Skeletal muscle satellite cell (primary cell): Measurements from ENCODE around the gene HMG20B. TPM values are rescaled to one million over a fixed set of nuclear protein-coding genes. Genes with fewer than 3 reads are reported as not detected.
"Not testable (repeated sequence)": the region's sequence is repeated elsewhere in the genome, so short reads cannot be mapped to it uniquely, and the experiment has no call there.

Source experiments
- H3K27me3 ChIP-seq: 2 replicates; pipeline ENCODE4 v1.7.0; 2013; ENCODE audit warnings: low read length; ENCODE audit not compliant: control insufficient read depth, insufficient read depth
- H3K36me3 ChIP-seq: 2 replicates; pipeline ENCODE4 v1.7.0; 2013; ENCODE audit warnings: mild to moderate bottlenecking, control low read depth, low read length; ENCODE audit not compliant: insufficient read depth
- H3K4me1 ChIP-seq: 2 replicates; pipeline ENCODE4 v1.7.0; 2013; ENCODE audit warnings: low read length; ENCODE audit not compliant: control insufficient read depth, insufficient read depth
- H3K4me2 ChIP-seq: 2 replicates; pipeline ENCODE4 v1.7.0; 2013; ENCODE audit warnings: mild to moderate bottlenecking, low read length
- H3K4me3 ChIP-seq: 2 replicates; pipeline ENCODE4 v1.7.0; 2013; ENCODE audit warnings: low read length
- H3K9ac ChIP-seq: 2 replicates; pipeline ENCODE4 v1.7.0; 2013; ENCODE audit warnings: mild to moderate bottlenecking, low read depth, low read length, moderate library complexity
- H3K9me3 ChIP-seq: replicated peaks from 2 replicates; pipeline ENCODE4 v1.7.0; 2013; ENCODE audit warnings: mild to moderate bottlenecking, control low read depth, low read length
- total RNA-seq: library from RNA; depleted of rRNA; stranded (reverse); fragments of >200 nt; gene quantifications from 2 replicates; pipeline ENCODE4 v1.2.3, GENCODE V29; 2012; rRNA removed

The HMG20B gene
- 57.2 and 65.4 TPM in 2 replicates for total RNA-seq

DNA sequence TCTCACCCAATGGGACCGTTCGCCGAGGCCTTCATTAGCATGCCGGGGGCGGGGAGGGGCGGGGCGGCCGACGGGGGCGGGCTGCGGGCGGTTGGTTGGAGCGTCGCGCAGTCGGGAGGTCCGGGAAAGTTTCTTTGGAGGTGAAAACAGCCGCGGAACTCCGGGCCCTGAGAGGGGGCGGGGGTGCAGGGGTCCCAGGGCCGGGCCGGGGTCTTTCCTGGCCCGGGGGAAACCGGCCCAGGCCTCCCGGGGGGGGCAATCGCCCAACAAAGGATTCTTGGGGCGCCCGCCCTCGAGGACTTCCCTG is at the start of gene HMG20B:
HMG20B (plus strand) TSS at position 90 of the 307 bp plus-strand sequence. CDS start 366 bp downstream, outside the sequence.
- Histone ChIP-seq H3K27me3 (no peaks in the 10 kb centered on the region), H3K4me2 (peak within 1 kb of the TSS; percentile 96), H3K4me3 (peak within 1 kb of the TSS; percentile 99), H3K36me3 (peaks cover 19% of the 10 kb centered on the region), H3K9me3 (no peaks in the 10 kb centered on the region), H3K4me1 (peaks cover 5% of the 10 kb centered on the region), H3K9ac (peak within 1 kb of the TSS; percentile 92)

DNA sequence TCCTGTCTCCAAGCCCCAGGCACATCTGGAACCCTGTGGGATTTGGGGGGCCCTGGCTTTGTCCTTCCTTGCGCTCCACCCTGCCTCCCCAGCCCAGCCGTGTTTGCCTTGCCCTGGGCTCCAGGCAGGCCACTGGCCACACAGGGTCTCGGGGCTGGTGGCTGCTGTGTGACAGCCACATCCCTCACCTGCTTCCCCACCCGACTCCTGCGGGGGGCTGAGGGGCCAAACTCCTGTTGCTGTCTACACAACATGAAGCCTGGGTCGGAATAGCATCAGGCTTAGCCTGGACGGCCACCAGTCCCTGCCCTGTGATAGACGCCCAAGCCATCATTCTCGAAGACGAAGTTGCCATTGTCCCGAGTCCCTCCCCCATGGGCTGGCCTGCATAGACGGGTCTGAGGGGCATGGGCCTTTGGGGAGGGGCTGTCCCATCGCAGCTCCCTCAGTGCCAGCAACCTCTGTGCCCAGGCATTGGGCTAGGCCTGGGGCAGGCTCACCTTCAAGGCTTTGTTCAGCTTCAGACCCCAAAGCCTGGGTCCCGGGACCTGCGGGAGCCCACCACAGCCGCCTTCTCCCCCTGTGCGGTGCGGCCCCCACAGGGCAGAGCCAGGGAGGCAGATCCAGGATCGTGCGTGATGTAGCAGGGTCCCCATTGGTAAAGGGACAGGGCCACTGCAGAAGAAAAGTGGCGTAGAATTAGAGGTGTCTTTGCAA is 49.2 kb upstream of the HMG20B start:
- Histone ChIP-seq H3K36me3 (peaks cover 55% of the 10 kb centered on the region), H3K4me1 (no peaks in the 10 kb centered on the region), H3K27me3 (no peaks in the 10 kb centered on the region), H3K4me3 (no peak overlapping the region), H3K9me3 (no peaks in the 10 kb centered on the region), H3K4me2 (no peak overlapping the region), H3K9ac (no peak overlapping the region)

DNA sequence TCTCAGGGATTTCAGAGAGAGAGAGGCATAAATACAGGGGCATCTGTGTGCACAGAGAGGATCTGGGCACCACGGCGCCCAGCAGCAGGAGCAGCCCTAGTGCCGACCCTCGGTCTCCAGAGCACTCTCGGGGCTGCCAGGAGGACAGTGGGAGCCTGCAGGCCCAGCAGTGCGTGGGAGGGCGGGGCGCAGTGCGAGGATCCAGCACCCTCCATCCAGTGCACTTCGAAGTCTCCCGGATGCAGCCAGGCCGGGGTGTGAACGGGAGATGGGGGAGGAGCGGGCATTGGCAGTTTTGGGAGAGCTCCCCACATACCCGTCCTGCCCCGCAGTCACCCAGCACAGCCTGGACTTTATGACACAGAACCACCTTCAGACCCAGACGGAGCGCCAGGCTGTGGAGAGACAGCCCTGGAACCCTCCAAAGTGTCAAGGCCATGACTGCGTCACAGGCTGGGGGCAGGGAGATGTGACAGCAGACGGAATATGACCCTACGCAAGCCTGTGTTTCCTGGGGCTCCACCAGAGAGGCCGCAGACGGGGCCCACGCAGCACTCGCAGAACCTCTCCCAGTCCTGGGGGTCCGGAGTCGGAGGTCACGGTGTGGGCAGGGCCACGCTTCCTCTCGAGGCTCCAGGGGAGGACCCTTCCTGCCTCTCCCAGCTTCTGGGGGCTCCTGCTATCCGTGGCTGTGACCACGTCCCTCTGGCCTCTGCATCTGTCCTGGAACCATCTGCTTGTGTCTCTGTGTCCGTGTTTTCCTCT is 48.5 kb upstream of the HMG20B start:
- H3K36me3 ChIP-seq = peaks cover 54% of the 10 kb centered on the region

DNA sequence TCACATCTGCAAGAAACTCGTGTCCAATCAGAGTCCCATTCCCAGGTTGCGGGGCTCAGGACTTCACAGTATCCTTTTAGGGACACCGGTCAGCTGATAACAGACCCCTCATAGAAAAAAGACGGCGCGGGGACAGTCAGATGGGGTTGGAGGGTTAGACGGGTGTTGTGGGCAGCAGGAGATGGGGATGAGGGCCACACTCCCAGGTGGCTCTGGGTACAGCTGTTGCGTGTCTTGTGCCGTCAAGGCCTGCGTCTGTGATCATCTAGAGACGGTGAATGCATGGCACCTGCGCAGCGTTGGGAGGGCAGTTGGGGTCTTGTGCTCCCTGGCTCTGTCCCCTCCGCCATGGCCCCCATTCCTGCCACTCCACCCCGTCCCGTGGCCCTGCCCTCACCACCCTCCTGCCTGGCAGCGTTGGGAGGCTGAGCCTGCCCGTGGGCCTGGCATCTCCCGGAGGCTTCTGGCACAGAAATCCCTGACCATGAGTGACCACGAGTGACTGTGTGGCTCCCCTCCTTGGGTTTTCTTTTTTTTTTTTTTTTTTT is 47.8 kb upstream of the HMG20B start:
- Histone ChIP-seq H3K27me3 (no peaks in the 10 kb centered on the region), H3K36me3 (peaks cover 47% of the 10 kb centered on the region), H3K9ac (no peak overlapping the region), H3K4me3 (no peak overlapping the region), H3K4me2 (no peak overlapping the region), H3K9me3 (no peaks in the 10 kb centered on the region), H3K4me1 (no peaks in the 10 kb centered on the region)

More for the DNA sequence above, 48.5 kb upstream of the HMG20B start:
- no peak overlapping the region for H3K9ac ChIP-seq
- no peak overlapping the region for H3K4me3 ChIP-seq
- H3K4me1 ChIP-seq = no peaks in the 10 kb centered on the region
- no peaks in the 10 kb centered on the region for H3K27me3 ChIP-seq
- no peak overlapping the region for H3K4me2 ChIP-seq
- H3K9me3 ChIP-seq = no peaks in the 10 kb centered on the region

DNA sequence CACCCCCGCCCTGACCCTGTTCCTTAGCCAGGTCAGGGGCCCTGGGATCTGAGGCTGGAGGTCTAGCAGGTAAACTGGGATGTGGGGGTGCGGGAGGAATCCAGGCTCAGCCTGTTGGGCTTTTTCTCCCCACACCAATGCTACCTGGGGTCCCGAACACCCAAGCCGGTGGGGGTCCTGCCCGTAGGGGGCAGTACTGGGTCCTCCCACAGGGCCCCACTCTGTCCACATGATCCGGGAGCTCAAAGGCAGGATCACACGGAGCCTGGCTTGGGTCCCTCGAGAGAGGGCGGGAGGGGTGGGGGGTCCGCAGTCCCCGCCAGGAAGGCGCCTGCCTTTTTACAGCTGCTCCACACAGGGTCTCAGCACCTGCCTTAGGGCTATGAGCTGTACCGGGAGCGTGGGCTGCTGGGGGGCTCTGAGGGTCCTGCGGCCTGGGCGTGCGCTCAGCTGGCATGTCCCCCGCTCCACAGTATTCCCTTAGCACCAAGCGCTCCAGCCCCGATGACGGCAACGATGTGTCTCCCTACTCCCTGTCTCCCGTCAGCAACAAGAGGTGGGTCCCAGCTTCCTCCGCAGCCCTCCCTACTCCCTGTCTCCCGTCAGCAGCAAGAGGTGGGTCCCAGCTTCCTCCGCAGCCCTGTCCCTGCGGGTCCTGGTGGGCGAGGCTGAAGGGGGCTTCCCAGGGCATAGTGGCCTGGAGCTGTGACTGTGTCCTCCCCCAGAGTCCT is 46.1 kb upstream of the HMG20B start:
- Histone ChIP-seq H3K9ac (no peak overlapping the region), H3K4me1 (no peaks in the 10 kb centered on the region), H3K27me3 (no peaks in the 10 kb centered on the region), H3K9me3 (no peaks in the 10 kb centered on the region), H3K36me3 (peaks cover 53% of the 10 kb centered on the region), H3K4me2 (no peak overlapping the region), H3K4me3 (no peak overlapping the region)

DNA sequence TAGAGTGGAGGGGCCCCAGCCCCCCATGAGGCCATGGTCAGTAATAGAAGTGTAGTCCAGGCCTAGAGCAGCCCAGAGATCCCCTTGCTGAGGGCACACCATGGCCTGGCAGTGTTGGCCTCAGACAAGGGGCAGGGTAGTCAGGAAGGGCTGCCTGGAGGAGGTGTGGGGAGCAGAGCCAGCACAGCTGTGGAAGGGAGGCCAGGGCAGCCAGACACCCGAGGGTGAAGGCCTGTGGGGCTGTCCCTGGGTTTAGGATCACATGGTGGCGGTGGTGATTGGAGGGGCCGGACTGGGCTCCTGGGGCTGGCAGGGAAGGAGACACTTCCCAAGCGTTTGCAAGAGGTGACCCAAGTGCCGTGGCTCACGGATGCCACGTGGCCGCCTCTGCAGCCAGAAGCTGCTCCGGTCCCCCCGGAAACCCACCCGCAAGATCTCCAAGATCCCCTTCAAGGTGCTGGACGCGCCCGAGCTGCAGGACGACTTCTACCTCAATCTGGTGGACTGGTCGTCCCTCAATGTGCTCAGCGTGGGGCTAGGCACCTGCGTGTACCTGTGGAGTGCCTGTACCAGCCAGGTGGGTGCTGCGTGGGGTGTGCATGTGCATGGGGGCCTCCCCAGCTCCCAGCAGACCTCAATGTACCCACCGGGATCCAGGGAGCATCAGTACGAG is 45.4 kb upstream of the HMG20B start:
- Histone ChIP-seq H3K27me3 (no peaks in the 10 kb centered on the region), H3K9me3 (no peaks in the 10 kb centered on the region), H3K4me2 (no peak overlapping the region), H3K9ac (no peak overlapping the region), H3K36me3 (peaks cover 54% of the 10 kb centered on the region), H3K4me1 (no peaks in the 10 kb centered on the region), H3K4me3 (no peak overlapping the region)

DNA sequence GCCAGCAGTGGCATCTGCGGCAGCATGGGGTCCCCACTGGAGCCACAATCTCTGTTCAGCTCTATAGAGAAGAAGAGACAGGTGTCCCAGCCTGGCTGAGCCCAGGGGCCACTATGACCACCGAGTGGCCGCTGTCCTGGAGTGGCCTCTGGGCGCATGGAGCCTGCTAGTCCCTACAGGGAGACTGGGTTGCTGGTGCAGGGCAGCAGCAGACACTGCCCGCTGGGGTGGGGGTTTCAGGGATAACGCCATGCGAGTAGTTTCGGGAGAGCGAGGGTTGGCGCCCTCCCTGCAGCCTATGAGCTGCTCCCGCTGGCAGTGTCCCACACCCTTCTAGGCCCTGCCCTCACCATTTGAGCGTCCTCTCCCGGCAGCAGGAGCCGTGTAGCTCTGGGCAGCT is 44.7 kb upstream of the HMG20B start:
- Histone ChIP-seq H3K36me3 (peaks cover 58% of the 10 kb centered on the region), H3K4me3 (no peak overlapping the region), H3K4me2 (no peak overlapping the region), H3K9me3 (no peaks in the 10 kb centered on the region), H3K27me3 (no peaks in the 10 kb centered on the region), H3K4me1 (no peaks in the 10 kb centered on the region), H3K9ac (no peak overlapping the region)

DNA sequence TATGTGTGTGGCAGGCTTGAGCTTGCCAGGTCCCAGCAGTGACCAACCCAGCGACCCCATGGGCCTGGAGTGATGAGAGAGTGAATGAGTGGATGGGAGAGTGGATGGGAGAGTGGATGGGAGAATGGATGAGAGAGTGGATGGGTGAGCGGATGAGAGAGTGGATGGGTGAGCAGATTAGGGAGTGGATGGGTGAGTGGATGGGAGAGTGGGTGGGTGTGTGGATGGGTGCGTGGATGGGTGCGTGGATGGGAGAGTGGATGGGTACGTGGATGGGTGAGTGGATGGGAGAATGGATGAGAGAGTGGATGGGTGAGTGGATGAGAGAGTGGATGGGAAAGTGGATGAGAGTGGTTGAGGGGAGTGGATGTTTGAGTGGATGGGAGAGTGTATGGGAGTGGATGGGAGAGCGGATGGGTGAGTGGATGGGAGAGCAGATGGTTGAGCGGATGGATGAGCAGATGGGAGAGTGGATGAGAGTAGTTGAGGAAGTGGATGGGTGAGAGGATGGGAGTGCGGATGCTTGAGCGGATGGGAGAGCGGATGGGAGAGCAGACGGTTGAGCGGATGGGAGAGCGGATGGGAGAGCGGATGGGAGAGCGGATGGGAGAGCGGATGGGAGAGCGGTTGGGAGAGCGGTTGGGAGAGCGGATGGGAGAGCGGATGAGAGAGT is 44.1 kb upstream of the HMG20B start:
- H3K4me2 ChIP-seq = no peak overlapping the region
- no peaks in the 10 kb centered on the region for H3K27me3 ChIP-seq
- H3K9ac ChIP-seq = no peak overlapping the region
- H3K4me1 ChIP-seq = no peaks in the 10 kb centered on the region
- no peaks in the 10 kb centered on the region for H3K9me3 ChIP-seq
- peaks cover 58% of the 10 kb centered on the region for H3K36me3 ChIP-seq
- no peak overlapping the region for H3K4me3 ChIP-seq

DNA sequence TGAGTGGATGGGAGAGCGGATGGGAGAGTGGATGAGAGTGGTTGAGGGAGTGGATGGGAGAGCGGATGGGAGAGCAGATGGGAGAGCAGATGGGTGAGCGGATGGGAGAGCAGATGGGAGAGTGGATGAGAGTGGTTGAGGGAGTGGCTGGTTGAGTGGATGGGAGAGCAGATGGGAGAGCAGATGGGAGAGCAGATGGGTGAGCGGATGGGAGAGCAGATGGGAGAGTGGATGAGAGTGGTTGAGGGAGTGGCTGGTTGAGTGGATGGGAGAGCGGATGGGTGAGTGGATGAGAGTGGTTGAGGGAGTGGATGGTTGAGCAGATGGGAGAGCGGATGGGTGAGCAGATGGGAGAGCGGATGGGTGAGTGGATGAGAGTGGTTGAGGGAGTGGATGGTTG is 43.4 kb upstream of the HMG20B start:
- H3K4me3 ChIP-seq = not testable (repeated sequence)

DNA sequence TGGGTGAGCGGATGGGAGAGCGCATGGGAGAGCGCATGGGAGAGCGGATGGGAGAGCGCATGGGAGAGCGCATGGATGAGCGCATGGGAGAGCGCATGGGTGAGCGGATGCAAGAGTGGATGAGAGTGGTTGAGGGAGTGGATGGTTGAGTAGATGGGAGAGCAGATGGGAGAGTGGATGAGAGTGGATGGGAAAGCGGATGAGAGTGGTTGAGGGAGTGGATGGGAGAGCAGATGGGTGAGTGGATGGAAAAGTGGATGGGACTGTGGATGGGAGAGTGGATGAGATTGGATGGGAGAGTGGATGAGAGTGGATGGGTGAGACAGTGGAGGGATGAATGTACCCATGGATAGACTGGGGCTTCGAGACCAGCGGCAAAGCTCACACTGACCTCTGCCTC is 42.4 kb upstream of the HMG20B start:
- H3K4me1 ChIP-seq = no peaks in the 10 kb centered on the region
- peaks cover 59% of the 10 kb centered on the region for H3K36me3 ChIP-seq
- no peak overlapping the region for H3K4me3 ChIP-seq
- no peak overlapping the region for H3K4me2 ChIP-seq
- H3K9me3 ChIP-seq = no peaks in the 10 kb centered on the region
- no peak overlapping the region for H3K9ac ChIP-seq
- no peaks in the 10 kb centered on the region for H3K27me3 ChIP-seq

More for the DNA sequence above, 43.4 kb upstream of the HMG20B start:
- H3K4me2 ChIP-seq, H3K9ac ChIP-seq, H3K27me3 ChIP-seq, H3K9me3 ChIP-seq, H3K4me1 ChIP-seq: not testable (repeated sequence)
- peaks cover 56% of the 10 kb centered on the region for H3K36me3 ChIP-seq
